HG03045 (cell line): ENCODE results near the gene MARCHF5.
"Not testable (repeated sequence)": the region's sequence is repeated elsewhere in the genome, so short reads cannot be mapped to it uniquely, and the experiment has no call there.

ENCODE experiments used
- ATAC-seq: cut with Tn5 transposase; IDR thresholded peaks from one replicate; pipeline ENCODE4 v1.9.1; 2021; ENCODE audit warnings: mild to moderate bottlenecking, moderate library complexity; ENCODE audit not compliant: unreplicated experiment

The MARCHF5 gene

GRCh38 chr10:92385831-92386230, 94.9 kb downstream of the MARCHF5 start:
- ATAC-seq, result no peak

- no peak for ATAC-seq
Measured at GRCh38 chr10:92387289-92387940, 96.4 kb downstream of the MARCHF5 start.

- ATAC-seq, result not testable (repeated sequence)
Measured at GRCh38 chr10:92393173-92393572, 102.2 kb downstream of the MARCHF5 start.

GRCh38 chr10:92395271-92395670, 104.3 kb downstream of the MARCHF5 start:
- ATAC-seq, result no peak

- ATAC-seq, result not testable (repeated sequence)
Measured at GRCh38 chr10:92402234-92402633, 111.3 kb downstream of the MARCHF5 start.
